ENCODE measurements around the gene PCDHB8. TPM values are rescaled to one million over a fixed set of nuclear protein-coding genes. Genes with fewer than 3 reads are reported as not detected.

PCDHB8 gene
- total and polyA plus RNA-seq, 2 donors (not counting 3 experiments of a cell fraction or from before 2014, with no cell fraction given): 0.25 to 0.53 TPM

DNA sequence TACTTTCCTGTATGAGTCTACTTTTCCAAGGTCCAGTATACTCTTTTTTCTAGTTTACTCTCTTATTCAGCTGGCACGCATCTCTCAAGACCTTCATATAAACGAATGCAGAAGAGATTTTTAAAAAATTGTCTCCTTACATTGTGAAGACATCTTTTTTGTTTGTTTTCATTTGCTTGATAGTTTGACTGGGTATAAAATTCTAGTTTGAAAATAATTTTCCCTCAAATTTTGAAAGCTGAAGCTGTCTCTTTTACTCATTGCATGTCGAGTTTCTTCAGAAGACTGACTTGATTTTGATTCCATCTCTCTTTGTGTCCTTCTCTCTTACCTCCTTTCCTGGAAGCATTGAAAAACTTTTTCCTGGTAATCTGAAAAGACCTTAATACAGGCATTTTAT lies 18.8 kb downstream of the PCDHB8 start:
- Histone ChIP-seq H3K36me3 (ENCODE audit: control insufficient read depth in 2 of 2, extremely low read depth in 1 of 2, insufficient read depth in 2 of 2, low read length in 2 of 2) (no peaks in the 10 kb centered on the region), H3K9me1 (replicated peaks; ENCODE audit: control insufficient read depth, extremely low read depth, insufficient read depth, low read length) (no peaks in the 10 kb centered on the region), H3K9ac (replicated peaks; ENCODE audit: extremely low read depth, insufficient read depth, low read length) (no peak overlapping the region), H3K27ac (ENCODE audit: insufficient read depth, low read depth, low read length) (no peak overlapping the region), H3K27me3 (ENCODE audit: control insufficient read depth in 2 of 2, insufficient read depth in 2 of 2, low read length in 2 of 2) (no peaks in the 10 kb centered on the region), H3K9me3 (replicated peaks; ENCODE audit: control insufficient read depth, insufficient read depth, low read length) (no peaks in the 10 kb centered on the region), H2AFZ (ENCODE audit: low read depth, low read length) (no peak overlapping the region), H3K4me1 (ENCODE audit: control insufficient read depth, extremely low read depth, insufficient read depth, low read length) (no peaks in the 10 kb centered on the region), H4K20me1 (replicated peaks; ENCODE audit: control insufficient read depth, extremely low read depth, insufficient read depth, low read length) (no peaks in the 10 kb centered on the region), H3K4me2 (ENCODE audit: insufficient read depth, low read length) (no peak overlapping the region), H3K4me3 (replicated peaks in 1 of 3; ENCODE audit: insufficient read depth in 1 of 3, low read depth in 1 of 3, low read length in 3 of 3) (no peak overlapping the region), H3K79me2 (ENCODE audit: control insufficient read depth, insufficient read depth, low read length) (no peaks in the 10 kb centered on the region)
- BruUV-seq (replicated peaks): no TSS peak
- no peak for DNase-seq (ENCODE audit: low read depth, low spot score)
- TF ChIP-seq POLR2A (IDR thresholded peaks at IDR 0.05; ENCODE audit: low read depth, low read length) (no peak), JUN (IDR thresholded peaks at IDR 0.05; ENCODE audit: borderline replicate concordance, insufficient read depth, insufficient read length, low read depth) (no peak), CTCF (IDR thresholded peaks at IDR 0.05; ENCODE audit: extremely low read depth in 1 of 2, insufficient read depth in 1 of 2, low read depth in 1 of 2, low read length in 2 of 2) (no peak), EZH2 (IDR thresholded peaks at IDR 0.05; ENCODE audit: borderline replicate concordance, low read depth, low read length, severe bottlenecking) (no peak), MYC (IDR thresholded peaks at IDR 0.05; ENCODE audit: low read depth, low read length) (no peak), FOS (IDR thresholded peaks at IDR 0.05; ENCODE audit: borderline replicate concordance, insufficient read depth, low read length) (no peak), POLR2AphosphoS5 (IDR thresholded peaks at IDR 0.05; ENCODE audit: insufficient read depth, low read depth, low read length) (no peak)
- TF ChIP-seq, protein P1, sequence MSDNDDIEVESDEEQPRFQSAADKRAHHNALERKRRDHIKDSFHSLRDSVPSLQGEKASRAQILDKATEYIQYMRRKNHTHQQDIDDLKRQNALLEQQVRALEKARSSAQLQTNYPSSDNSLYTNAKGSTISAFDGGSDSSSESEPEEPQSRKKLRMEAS (IDR thresholded peaks at IDR 0.05; ENCODE audit: insufficient read depth, insufficient read length): no peak
- ChIA-PET POLR2A (no interaction called here), CTCF (interaction anchor here (2.2 kb wide), 1 partner anchor 368 kb away, joined by 7 read pairs; no protein-coding TSS in a partner anchor)
- dilution Hi-C loops (cut with MboI; ENCODE audit: extremely low pct_ligation_motif_present, low sequenced_read_pairs): no loop called here
- peak; percentile 18 for FAIRE-seq
- intact Hi-C loops (cut with micrococcal nuclease): no loop called here
